Fibroblast of skin of right quadriceps (primary cell): Measurements from ENCODE around the gene PRAC2.
A peak's percentile ranks its signal among the peaks of the same experiment; 100 is the strongest.
"Not testable (repeated sequence)": the region's sequence is repeated elsewhere in the genome, so short reads cannot be mapped to it uniquely, and the experiment has no call there.

Experiments
- DNase-seq: peaks from one replicate; pipeline ENCODE4 v3.0.0-alpha.2; 2013

Gene PRAC2

DNA sequence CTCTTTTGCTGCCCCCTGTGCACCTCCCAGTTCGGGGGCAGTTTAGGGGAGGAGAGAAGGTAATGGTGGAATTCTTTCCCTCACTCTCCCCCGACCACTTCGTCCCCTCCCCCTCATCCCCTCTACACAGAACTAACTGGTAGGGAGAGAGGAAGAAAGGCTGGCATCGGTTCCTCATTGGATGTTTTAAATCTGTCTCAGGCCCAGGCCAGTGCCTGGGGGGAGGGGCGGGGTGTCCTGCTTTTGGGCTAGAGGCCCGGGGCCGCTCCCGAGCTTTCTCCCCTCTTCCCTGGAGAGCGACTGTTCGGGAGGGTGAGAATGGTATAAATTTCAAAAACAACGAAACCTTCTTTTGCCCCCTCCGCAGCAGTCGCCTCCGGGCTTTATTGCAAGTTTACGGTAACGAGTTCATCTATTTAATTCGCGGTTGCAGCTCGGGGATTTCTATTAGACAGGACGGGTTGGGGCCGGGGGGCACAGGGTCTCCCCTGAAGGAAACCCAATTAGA lies at the start of gene PRAC2:
Gene PRAC2 (plus strand): TSS at position 271 of the 508 bp plus-strand sequence. CDS start 1,226 bp downstream, outside the sequence.
- DNase-seq, result no peak

- DNase-seq, result no peak
These were observed 45.9 kb upstream of the PRAC2 start for GRCh38 chr17:48676963-48677558.

DNA sequence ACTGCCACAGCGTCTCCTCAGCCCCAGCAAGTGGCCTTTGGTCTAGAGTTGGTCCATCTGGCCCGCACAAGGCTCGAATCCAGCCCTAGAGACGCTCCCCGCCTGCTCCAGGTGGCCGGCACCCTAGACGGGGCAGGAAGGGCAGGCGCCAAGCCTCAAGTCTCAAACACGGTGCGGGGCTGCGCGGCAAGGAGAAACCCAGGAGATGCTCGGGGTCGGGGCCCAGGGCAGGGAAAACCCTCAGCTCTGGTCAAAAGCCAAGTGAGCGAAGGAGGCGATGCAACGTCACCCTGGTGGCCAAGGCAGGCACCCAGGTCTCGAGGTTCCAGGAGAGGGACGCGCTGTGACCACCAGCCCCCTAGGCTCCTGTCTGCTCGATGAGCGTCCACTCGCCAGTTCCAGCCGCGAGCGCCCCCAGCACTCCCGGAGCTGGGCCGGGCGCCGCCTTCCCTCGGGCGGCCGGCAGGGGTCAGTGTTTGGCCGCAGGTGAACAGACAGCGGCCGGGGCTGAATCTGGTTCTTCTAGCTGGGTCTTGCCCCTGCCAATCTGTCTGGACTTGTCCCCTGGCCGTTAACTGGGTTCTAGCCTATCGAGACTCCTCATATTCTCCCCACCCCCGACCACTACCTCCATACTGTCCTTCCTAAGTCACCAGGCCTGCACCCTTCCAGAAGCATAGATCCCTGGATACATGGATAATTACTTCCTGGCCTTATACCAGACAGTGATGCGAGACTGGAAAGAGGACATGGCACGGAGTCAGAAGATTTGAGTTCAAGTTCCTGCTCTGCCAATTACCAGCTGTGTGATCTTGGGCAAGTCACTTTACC lies 44.6 kb upstream of the PRAC2 start:
- peak; percentile 42 for DNase-seq

GRCh38 chr17:48679385-48680096 lies 43.4 kb upstream of the PRAC2 start:
- DNase-seq, result no peak

DNA sequence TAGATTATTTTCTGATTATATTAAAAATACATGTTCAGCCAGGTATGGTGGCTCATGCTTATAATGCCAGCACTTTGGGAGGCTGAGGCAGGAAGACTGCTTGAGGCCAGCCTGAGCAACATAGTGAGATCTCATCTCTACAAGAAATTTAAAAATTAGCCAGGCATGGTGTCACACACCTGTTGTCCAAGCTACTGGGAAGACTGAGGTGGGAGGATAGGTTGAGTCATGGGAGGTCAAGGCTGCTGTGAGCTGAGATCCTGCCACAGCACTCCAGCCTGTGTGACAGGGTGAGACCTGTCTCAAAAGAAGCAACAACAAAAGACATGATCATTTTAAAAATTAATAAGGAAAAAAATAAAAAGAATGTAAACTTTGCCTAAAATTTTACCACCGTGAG lies 41.4 kb upstream of the PRAC2 start:
- no peak for DNase-seq

- no peak for DNase-seq
These were observed 32.3 kb upstream of the PRAC2 start for GRCh38 chr17:48690655-48691054.

GRCh38 chr17:48692049-48692448 lies 30.9 kb upstream of the PRAC2 start:
- no peak for DNase-seq

GRCh38 chr17:48693178-48693577 lies 29.8 kb upstream of the PRAC2 start:
- no peak for DNase-seq

DNA sequence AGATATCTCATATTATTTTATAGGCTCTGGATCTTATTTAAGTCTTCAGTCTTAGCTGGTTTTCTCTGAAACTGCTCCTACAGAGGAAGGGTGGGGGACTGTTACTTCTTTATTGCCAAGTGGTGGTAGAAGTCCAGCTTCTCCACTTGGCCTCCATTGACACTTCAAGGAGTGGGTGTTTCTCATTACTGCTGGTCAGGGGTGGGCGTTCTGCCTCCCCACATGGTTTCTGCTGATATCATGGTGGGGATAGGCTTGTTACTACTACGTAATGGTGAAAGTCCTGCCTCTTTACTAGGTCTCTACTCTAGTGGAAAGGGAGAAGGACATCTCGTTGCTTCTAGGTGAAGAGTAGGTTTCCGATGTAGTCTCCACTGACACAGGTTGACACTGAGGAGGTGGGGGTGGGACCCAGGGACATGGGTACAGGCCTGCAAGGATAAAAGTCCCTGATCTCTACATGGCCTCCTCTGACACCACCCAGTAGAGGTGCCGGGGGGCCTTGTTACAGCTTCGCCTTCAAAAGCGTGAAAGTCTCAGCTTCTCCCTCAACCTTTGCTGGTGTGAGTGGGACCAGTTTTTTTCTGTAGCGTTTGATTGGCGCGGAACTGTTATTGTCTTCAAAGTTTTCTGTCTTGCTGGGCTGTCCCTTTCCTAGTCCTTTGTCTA lies 21.0 kb upstream of the PRAC2 start:
- no peak for DNase-seq

DNA sequence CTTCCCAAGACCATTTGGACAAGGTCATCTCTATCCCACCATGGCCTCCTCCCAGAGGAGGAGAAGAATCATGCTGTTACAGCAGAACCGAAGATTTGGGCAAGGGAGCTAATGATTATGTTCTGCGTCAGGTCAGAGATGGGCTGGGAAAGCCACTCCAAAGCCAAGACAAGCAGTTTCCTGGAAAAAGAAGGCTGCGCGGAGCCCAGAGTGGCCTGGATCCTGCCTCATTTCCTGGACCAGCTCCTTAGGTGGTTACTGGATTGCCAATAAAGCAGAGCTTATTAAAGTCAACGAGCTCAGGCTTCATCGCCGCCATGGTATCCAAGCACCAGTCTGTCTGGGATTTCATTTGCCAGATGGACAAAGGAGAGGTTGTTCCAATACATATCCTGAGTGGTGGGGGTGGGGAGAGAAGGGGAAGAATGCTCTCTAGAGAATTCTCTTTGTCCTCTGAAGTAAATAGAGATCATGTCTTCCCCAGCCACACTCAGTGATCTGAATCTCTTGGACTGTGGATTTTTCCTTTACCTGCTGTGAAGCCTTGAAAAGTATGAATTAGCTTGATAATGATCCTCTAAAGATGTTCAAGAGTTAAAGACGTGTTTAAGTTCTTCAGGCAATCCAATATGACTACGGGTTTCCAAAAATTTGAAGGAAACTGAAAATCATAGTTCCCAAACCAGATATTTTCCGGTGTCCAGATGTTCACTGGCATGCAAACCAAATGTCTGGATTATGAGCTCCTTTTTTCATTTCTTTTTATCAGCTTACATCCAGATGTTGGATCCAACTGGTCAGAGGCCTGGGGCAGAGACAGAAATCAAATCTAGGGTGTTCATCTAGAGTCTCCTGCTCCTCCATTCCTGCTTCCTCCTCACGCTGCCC lies 18.4 kb upstream of the PRAC2 start:
- DNase-seq, result no peak

GRCh38 chr17:48711128-48711527 lies 11.9 kb upstream of the PRAC2 start:
- no peak for DNase-seq

- no peak for DNase-seq
These were observed 7.2 kb upstream of the PRAC2 start for GRCh38 chr17:48715496-48716399.

DNA sequence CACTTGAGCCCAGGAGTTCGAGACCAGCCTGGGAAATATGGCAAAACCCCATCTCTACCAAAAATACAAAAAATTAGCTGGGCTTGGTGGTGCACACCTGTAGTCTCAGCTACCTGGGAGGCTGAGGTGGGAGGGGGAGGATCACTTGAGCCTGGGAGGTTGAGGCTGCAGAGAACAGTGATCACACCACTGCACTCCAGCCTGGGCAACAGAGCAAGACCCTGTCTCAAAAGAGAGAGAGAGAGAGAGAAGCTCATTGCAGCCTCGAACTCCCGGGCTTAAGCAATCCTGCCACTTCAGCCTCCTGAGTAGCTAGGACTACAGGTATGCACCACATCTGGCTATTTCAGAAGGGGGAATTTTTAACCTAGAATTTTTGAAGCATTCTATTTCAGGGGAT lies 6.4 kb upstream of the PRAC2 start:
- not testable (repeated sequence) for DNase-seq

DNA sequence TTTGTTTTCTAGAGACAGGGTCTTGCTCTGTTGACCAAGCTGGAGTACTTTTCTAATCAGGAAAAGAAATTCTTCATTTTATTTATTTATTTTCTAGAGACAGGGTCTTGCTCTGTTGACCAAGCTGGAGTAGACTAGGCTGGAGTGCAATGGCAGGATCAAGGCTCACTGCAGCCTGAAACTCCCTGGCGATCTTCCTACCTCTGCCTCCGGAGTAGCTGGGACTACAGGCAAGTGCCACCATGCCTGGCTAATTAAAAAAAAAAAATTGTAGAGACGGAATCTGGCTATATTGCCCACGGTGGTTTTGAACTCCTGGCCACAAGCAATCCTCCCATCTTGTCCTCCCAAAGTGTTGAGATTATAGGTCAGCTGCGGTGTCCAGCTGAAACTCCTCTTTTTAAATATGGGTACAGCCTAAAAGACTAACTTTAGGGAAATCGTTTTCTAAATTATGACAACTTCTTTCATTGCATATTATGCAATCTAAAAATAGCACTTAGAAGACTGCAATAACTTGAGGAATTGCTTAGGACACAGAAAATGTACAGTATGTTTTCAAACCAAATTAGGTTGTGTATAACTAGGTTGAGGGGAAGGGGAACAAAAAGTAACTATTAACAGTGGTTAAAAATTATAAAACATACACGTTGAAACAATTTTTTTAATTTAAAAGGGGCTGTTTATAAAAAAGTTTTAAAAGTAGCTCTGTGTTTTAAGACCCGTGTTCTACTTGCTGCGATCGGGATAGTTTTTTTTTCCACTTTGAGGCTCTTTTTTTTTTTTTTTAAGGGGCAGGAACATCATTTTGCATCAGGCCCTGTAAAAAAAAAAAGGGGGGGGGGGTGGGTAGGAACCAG lies 5.4 kb upstream of the PRAC2 start:
- no peak for DNase-seq

- peak; percentile 72 for DNase-seq
These were observed 4.7 kb upstream of the PRAC2 start for GRCh38 chr17:48718227-48718760.

- DNase-seq, result peak; percentile 14
These were observed 4.0 kb upstream of the PRAC2 start for GRCh38 chr17:48718761-48719641.

GRCh38 chr17:48719642-48720265 lies 3.2 kb upstream of the PRAC2 start:
- DNase-seq, result peak; percentile 44
